AG20443 (cell line): ENCODE measurements around the gene CDH16.
"Not testable (repeated sequence)": the region's sequence is repeated elsewhere in the genome, so short reads cannot be mapped to it uniquely, and the experiment has no call there.

ENCODE experiments used
- DNase-seq: peaks from one replicate; pipeline ENCODE4 v3.0.0; 2012; ENCODE audit warnings: low spot score, mixed read lengths

CDH16 gene

GRCh38 chr16:66947302-66948065, 28.8 kb upstream of the CDH16 start:
- DNase-seq: peak; percentile 88

GRCh38 chr16:66946974-66947301, 28.3 kb upstream of the CDH16 start:
- no peak for DNase-seq

GRCh38 chr16:66946541-66946940, 27.9 kb upstream of the CDH16 start:
- no peak for DNase-seq

GRCh38 chr16:66945939-66946338, 27.3 kb upstream of the CDH16 start:
- no peak for DNase-seq

- not testable (repeated sequence) for DNase-seq
These were observed 26.3 kb upstream of the CDH16 start for GRCh38 chr16:66944971-66945370.

- no peak for DNase-seq
These were observed 25.4 kb upstream of the CDH16 start for GRCh38 chr16:66944054-66944441.

- no peak for DNase-seq
These were observed 24.9 kb upstream of the CDH16 start for GRCh38 chr16:66943426-66944053.

- DNase-seq: no peak
These were observed 24.3 kb upstream of the CDH16 start for GRCh38 chr16:66942981-66943380.

GRCh38 chr16:66940236-66940635, 21.6 kb upstream of the CDH16 start:
- DNase-seq: no peak

- no peak for DNase-seq
These were observed 20.7 kb upstream of the CDH16 start for GRCh38 chr16:66939366-66939765.

- no peak for DNase-seq
These were observed 19.1 kb upstream of the CDH16 start for GRCh38 chr16:66937725-66938337.

- no peak for DNase-seq
These were observed 18.3 kb upstream of the CDH16 start for GRCh38 chr16:66936889-66937554.

GRCh38 chr16:66936462-66936861, 17.8 kb upstream of the CDH16 start:
- no peak for DNase-seq

- DNase-seq: peak; percentile 83
These were observed 16.8 kb upstream of the CDH16 start, which contains the start of gene CES2 for GRCh38 chr16:66935314-66936011. CES2 (plus strand) TSS chr16:66935516; CDS start chr16:66935636, 120 bp downstream.

GRCh38 chr16:66934839-66935313, 16.2 kb upstream of the CDH16 start:
- DNase-seq: not testable (repeated sequence)

- DNase-seq: peak; percentile 95
These were observed 15.6 kb upstream of the CDH16 start, which contains the start of gene CIAO2B for GRCh38 chr16:66934138-66934838. CIAO2B (minus strand) TSS chr16:66934402; CDS start chr16:66934364, 38 bp downstream.

GRCh38 chr16:66933776-66934137, 15.1 kb upstream of the CDH16 start:
- no peak for DNase-seq

GRCh38 chr16:66932076-66932475, 13.4 kb upstream of the CDH16 start:
- DNase-seq: no peak

GRCh38 chr16:66931665-66932064, 13.0 kb upstream of the CDH16 start:
- DNase-seq: no peak

- no peak for DNase-seq
These were observed 11.5 kb upstream of the CDH16 start for GRCh38 chr16:66930189-66930588.

- no peak for DNase-seq
These were observed 10.2 kb upstream of the CDH16 start for GRCh38 chr16:66928702-66929388.
